ENCODE results near the gene CFAP53.
A peak's percentile ranks its signal among the peaks of the same experiment; 100 is the strongest.
"Not testable (repeated sequence)": the region's sequence is repeated elsewhere in the genome, so short reads cannot be mapped to it uniquely, and the experiment has no call there.

CFAP53 gene

DNA sequence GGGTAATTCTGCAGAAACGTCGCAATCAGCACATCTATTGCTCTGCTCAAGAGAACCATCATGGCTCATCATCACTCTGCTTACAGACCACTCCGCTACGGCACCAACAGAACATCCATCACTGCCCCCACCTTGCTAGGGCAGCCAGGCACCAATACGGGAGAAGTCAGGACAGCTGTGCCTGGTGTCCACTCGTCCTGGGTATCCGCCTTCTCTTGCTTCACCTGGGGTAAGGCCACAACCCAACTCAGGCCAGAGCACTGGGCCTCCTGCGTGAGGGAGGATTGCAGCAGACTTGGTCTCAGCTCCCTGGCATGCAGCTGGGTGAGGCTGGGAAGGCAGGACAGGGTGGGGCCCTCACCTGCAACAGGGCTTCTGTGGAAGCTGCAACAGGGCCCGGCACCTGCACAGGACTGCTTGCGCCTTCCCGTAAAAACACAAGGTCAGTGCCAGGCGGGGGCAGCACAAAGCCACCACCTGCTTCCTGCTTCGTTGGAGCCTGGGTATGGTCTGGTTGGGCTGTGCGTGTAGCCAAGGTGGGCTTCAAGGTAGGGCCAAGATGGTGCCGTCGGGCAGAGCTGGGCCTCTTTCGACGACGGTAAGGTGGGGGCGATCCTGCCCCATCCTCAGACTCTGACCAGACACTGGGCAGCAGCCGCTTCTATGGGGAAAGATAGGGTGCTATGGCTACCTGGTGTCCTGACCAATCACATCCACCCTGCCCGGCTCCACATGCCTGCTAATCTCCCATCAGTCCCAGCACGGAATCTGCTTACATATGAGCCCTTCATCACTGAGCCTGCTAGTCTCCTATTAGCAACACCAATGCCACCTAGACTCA lies 7.1 kb upstream of the CFAP53 start:
- DNase-seq, result no peak

DNA sequence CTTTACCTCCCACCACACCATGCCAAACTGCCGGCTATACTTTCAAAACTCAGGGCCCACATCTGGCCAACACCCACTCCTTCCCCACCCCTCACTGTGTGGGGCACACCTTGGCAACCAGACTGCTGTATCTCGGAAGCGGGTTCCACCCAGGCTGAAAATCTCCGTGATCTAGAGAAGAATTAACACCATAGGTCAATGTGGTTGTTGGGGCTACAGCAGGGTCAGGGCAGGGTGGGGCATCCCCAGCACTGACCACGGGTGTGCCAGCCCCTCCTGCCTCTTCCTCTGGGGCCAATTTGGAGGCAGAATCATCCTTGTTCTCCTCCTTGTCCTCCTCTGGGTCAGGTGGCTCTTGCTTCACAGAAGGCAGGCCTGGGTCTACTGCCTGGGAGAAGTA lies 6.3 kb upstream of the CFAP53 start:
- no peak for DNase-seq

DNA sequence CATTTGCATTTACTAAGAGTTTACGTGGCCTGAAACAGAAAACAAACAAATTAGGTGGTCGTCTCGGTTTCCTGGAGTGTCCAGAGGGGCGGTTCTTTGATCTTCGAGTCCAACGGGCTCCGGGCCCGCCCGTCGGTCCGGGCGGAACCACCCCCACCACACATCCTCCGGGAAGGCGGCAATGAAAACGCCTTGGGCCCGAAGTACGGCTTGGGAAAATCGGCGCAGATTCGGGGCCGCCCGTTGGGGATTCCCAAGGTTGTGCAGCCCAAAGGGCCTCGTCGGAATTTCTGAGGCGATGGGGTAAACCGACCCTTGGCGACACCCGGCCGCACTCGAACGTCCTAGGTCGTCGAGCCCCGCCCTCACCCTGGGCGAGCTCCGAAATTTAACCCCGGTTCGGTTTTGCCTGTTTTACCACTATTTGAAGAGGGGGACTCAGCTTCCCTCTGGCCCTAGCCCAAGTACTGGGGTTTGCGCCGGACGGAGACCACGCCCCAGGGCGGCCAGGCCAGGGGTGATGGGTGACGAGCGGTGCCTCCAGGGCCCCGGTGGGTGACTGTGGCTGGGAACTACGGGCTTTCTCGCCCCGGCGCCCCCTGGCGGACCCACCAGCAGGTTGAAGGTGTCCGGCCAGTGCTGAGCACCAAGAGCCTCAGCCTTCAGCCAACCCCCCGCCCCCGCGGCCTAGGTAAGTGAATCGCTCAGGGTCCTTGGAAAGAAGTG lies 1.9 kb upstream of the CFAP53 start:
- peak in 39 of 56 donors; percentile 2 to 72 (median 32) for DNase-seq

DNA sequence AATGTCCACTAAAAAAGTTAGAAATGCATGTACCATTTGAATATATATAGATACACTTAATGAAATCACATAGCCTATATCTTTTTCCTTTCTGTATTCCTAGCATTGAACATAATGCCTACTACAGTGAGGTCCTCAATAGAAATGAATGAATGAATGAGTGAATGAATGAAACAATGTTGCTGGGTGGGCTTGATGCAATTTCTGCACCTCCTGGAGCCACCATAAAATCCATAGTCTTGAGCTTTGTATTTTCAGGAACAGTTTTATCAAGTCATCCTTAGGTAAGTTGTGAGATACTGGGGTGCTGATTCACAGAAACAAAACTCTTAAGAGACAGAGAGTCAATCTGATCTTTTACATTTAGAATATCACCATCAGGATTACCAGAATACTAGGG lies 3.3 kb downstream of the CFAP53 start:
- DNase-seq, result no peak

DNA sequence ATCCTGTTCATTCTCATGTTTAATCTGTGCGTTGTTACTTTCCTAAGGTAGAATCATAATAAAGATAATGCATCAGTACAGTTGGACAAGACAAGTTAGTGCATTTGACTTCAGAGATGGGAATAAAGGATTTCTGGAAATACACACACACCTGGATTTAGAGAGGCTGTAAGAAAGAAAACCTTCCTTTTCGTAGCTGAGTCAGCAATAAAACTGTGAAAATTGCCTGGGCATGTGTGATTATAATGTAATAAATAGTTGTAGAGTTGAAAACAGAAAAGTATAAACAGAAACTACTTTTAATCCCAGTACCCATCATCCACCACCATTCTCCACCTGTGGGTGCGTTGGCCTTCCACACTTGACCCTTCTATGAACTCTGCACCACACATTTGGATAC lies 15.4 kb downstream of the CFAP53 start:
- no peak for DNase-seq

DNA sequence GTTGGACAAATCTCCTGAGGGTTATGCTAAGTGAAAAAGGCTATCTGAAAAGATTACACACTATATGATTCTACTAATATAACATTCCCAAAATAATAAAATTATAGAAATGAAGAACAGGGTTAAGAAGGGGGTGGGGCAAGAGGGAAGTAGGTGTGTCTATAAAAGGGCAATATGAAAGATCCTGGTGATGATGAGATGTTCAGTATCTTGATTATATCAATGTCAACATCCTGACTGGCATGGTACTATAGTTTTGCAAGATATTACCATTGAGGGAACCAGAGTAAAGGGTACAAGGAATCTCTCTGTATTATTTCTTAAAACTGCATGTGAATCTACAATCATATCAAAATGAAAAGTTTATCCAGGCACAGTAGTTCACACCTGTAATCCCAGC lies 16.7 kb downstream of the CFAP53 start:
- no peak for DNase-seq

DNA sequence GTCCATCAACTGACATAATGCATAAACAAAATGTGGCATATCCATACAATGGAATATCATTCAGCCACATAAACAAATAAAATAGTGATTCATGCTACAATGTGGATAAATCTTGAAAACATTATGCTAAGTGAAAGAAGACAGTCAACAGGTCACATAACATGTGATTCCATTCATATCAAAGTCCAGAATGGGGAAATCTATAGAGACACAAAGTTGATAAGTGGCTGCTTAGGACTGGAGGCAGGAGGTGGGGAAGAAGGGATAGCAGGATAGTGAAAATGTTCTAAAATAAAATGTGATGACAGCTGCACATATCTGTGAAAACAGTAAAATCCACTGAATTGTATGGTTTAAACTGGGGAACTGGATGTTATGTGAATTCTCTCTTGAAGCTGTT lies 18.7 kb downstream of the CFAP53 start:
- DNase-seq, result no peak

DNA sequence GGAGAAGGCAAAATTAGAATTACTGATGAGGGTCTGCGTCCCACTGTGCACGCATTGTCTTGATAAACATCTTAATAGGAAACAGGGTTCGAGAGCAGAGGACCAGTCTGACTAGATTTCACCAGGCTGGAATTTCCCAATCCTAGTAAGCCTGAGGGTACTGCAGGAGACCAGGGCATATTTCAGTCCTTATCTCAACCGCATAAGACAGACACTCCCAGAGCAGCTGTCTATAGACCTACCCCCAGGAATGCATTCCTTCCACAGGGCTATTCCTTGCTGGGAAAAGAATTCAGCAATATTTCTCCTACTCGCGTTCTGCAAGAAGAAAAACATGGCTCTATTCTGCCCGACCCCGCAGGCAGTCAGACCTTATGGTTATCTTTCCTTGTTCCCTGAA lies 24.5 kb downstream of the CFAP53 start:
- not testable (repeated sequence) for DNase-seq

DNA sequence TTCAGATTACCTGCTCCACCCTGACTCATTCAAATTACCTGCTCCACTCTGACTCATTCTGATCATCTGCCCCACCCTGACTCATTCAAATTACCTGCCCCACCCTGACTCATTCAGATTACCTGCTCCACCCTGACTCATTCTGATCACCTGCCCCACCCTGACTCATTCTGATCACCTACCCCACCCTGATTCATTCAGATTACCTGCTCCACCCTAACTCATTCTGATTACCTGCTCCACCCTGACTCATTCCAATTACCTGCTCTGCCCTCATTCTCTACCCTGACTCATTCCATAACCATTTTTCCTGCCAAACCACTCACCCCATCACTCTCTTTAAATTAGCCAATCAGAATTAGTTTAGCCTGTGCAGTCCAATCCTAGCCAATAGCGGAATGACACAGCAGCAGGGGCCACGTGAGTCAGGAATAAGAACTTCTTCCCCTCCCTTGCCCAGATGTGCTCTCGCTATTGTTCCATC lies 26.2 kb downstream of the CFAP53 start:
- no peak for DNase-seq

DNA sequence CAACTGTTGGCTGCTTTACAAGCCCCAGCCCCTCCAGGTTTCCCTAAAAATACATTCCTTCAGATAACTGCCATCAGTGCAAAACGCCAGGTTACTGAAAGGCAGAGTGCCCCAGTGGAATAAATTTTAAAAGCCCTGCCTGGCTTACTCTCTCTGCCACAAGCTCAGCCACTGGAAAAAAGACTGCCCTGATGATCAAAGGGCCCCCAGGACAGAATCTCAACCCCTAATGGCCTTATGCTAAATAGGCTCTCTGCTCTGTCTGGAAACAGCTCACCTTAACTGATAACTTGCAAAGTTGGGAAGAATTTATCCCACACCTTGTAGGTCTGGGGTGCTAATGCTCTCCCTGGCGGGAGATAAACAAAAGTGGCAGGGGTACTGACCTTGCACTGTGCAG lies 33.9 kb downstream of the CFAP53 start:
- DNase-seq, result no peak

DNA sequence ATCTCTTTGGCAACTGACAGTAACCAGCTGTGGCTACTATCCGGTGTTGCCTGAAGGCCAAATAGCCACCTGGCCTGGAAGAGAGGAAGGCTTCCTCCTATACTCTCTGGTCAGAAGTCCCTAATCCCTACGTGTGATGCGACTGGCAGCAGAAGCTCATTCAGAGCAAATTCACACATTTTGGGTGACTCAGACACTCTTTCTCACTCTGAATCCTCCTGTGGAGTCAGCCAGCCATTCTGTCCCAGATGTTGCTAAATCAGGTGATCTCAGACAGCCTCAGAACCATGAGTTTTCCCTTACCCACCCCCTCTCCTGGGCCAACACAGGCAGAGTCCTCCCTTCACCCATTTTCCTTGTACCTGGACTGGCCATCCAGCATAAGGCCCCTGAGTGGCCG lies 34.7 kb downstream of the CFAP53 start:
- DNase-seq, result peak in 1 of 56 donors; percentile 2

DNA sequence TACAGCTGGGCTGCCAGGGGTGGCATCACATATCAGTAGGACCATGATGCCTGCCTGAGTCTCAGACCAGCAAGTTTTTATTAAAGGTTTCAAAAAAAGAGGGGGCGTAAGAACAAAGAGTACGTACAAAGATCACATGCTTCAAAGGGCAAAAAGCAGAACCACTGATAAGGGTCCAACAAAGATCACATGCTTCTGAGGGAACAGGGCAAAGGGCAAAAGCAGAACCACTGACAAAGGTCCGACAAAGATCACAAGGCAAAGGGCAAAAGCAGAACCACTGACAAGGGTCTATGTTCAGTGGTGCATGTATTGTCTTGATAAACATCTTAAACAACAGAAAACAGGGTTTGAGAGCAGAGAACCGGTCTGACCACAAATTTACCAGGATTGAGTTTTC lies 46.0 kb downstream of the CFAP53 start:
- not testable (repeated sequence) for DNase-seq

DNA sequence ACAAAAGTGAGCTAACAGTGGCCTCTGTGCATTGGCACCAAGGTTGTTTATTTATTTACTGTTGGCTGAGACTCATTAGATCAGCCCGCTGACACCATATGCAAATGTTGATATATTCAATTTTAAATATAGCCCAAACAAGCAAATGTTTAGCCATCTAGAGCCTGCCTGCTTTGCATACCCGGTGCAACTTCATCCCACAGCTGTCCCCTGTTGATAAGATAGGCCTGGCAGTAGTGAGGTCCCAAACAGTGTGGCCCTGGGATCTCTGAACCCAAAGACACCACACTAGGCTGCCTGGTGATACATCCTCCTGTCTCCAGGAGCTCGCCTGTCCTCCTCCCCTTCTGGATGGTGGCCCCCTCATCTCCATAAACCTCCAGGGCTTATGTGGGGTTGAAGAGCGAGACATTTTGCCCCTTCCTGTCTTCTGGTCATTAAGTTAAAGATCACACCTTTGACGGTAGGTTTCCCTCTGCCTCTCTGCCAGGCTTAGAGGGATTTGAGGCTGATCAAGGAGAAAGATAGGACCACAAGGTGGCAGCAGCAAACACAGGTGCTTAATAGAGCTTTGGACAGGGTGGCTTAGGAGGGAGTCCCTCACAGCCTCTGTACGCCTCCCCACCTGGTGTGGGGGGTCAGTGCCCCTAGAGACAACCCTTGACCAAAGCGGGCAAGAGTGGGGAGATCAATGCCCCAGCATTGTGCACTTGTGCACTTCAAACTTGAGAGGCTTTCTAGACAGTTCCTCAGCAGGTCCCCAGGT lies 47.7 kb downstream of the CFAP53 start:
- peak in 2 of 56 donors; percentile 11 to 13 for DNase-seq

DNA sequence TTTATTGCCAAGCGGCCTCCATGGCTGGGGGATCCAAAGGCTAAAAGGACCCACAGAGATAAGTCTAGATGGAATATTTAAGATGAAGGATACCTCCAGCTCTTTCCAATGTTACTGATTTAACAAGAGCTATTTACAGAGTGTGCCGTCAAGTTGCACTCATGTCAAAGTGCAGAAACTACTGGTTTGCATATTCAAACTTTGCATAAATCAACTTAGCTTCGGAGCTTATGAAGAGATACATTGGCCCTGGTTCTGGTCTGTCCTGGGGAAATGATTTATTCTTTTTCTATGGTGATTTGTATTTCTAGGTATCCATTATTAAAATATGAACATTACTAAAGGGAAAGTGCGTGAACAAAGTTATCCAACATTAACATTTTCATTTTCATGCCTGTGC lies 57.0 kb downstream of the CFAP53 start:
- no peak for DNase-seq

DNA sequence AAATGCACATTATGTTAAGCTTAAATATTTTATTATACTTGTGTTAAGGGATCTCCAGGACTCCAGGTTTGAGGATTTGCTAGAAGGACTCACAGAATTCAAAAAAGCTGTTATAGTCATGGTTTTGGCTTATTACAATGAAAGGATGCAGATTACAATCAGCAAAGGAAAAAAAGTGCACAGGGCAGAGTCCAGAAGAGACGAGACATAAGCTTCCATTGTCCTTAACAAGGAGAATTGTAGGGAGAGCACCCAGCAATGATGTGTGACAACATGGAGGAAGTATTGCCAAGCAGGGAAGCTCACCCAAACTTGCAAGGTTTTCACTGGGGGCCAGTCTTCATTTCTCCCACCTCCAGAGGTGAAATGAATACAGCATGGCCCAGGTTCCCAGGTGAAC lies 58.6 kb downstream of the CFAP53 start:
- DNase-seq, result no peak

DNA sequence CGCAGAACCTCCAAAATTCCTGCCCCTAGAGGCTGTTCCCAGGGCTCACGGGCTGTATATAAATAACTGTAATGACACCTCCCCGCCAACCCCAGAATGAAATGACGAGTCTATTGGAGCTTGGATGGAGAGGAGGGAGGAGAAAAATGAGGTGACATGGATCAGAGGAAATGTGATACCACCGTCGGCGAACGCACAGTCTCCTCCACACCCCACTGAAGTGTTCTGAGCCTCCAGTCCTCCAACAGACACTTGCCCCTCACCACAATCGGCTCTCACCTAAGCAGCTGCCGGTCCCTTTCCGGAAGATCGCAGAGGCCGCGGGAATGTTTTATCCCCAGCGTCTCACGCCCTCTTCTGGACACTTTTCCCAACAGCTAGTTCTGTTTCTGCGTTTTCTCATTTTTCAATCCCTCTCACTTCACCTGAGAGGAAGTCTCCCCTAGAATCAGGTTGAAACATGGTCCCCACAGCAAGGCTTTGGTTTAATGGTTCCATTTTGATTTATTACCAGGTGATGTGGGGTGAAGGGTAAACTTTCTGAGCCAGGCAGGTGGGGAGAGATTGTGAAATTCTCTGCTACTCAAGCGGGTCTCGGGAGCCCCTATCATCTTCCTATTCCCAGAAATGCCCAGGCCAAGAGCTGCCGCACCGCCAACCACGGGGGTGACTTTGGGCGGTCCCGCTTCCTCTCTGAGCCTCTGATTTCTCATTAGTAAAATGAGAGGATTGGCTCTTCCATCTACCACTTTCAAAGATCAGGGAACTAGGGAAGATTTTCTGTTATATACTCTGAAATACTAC lies 62.3 kb downstream of the CFAP53 start:
- peak in 34 of 56 donors; percentile 1 to 66 (median 15) for DNase-seq

DNA sequence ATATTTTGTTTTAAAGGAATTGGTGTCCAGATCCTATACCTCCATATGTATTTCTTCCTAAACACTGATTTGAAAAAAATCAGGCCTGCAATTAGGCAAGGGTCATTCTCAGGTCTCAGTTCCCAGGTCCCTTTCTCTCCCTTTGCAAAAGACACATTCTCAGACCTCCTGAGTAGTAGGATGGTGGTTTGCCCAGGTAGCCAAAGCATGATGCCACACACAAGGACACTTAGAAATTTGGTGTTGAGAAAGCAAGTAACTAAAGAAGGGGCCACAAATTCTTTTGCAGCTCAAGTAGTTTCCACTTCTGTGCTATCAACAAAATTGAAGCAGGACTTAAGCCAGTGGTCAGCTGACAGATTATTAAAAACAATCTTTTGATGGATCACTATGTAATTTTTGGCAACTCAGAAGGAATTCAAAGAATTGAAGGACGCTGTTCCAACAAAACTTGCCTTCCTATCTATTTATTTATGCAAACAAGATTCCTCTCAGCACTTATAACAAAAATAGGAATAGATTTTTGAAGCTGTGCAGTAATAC lies 64.7 kb downstream of the CFAP53 start:
- no peak for DNase-seq

DNA sequence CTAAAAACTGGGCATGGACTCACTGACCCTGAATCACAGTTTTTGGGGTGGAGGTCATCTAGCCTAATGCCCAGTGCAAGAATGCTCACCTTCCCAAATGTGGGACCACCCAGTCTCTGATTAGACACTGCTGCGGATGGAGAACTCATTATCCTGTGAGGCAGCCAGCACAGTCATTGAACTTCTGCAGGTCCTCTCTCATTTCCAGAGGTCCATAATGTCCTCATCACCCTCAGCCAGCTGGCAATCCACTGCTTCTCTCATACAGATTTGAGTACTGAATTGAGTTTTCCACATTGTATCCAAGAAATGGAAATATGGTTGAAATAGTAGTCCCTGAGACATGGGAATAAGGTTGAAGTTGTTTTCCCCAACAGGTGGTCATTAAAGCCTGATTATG lies 66.4 kb downstream of the CFAP53 start:
- DNase-seq, result no peak

DNA sequence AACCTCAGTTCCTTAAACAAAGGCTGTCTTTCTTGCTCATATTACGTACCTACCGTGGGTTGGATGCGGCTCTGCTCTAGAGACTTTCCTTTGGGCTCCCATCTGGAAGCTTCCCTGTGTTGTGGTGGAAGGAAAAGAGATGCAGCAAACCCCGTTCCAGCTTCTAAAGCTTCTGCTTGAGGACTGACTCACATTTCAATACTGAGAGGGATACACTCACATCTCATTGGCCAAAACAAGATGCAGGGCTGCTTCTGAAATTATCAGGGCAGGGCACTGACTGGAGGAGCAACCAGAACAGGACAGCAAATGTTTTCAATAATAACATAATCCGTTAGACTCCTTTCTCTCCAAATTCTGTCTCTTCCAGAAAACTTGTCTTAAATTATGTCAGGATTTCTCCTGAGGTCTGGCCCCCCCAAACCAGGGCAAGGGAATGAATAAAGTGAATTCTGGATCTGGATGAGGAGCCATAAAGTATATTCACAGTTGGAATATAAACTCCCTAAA lies 66.9 kb downstream of the CFAP53 start:
- DNase-seq, result no peak

DNA sequence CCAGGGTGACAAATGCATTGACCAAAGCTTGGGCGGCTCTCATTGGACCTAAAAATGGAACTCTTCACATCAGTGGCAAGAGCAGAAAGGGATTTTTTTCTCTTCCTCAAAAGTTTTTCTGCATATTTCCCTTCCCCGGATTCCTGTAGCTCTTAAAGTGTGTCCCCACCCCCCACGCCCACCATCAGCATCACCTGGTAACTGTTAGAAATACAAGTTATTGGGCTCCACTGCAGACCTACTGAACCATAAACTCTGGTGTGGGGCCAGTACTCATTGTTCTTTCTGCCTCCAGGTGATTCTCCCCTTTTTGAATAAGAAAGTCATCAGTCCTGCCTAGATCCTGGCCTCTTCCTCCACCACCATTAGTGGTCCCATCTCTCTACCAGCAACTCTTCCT lies 70.0 kb downstream of the CFAP53 start:
- DNase-seq, result no peak

DNA sequence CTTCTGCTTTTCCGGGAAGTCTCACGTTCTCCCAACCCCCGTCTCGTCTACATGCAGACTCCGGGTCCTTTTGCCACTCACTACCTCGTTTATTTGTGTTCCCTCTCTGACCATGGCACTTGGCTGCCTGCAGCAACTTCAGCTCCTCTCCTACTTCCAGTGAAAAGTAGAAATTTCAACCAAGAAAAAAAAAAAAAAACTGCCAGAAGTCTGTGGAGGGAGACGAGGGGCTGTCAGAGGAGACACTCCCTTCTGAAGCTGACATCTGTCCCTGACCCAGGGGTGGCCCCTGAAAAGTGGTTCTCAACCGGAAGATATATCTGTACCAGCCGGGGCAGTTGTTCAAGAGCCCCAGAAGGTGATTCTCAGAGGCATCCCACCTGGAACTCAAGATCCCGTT lies 70.6 kb downstream of the CFAP53 start:
- no peak for DNase-seq
